NCI-H1436 (cell line): Measurements from ENCODE around the gene IFITM5.
"Not testable (repeated sequence)": the region's sequence is repeated elsewhere in the genome, so short reads cannot be mapped to it uniquely, and the experiment has no call there.

Experiments used
- DNase-seq: peaks from one replicate; lab custom pipeline; 2025; lab: John Stamatoyannopoulos, UW

The IFITM5 gene

DNA sequence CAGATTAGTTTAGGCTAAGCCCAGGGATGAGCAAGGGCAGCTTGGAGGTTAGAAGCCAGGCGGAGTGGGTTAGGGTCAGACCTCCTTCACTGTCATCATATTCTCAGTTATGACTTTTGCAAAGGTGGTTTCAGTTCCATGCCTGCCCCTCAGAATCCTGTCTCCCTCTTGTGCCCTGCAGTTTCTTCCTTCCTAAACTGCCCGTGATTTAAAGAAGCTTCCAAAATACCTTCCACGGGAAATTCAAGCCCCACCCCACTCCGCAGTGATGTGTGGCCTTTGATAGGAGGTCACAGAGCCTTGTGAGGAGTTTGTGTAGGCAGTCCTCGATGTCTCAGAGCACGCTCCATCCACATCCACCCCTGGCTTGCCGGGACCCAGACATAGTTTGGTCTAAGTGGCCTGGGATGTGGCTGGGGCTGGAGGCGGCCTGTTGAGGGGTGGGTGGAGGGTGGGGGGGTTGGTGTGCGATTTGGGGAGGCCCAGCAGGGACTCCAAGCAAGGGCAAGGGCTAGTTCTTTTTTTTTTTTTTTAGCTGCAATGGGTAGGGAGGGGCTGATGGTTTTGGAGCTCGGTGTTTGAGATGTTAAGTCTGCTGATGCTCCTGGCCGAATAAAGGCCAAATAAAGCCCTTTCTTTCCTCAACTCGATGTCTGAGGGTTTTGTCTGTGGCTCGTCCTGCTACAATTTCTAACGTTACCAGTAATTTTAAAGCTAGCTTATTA lies 12.9 kb upstream of the IFITM5 start:
- DNase-seq, result no peak

GRCh38 chr11:311013-311748 lies 11.9 kb upstream of the IFITM5 start:
- DNase-seq, result not testable (repeated sequence)

- not testable (repeated sequence) for DNase-seq
These were observed 10.8 kb upstream of the IFITM5 start for GRCh38 chr11:309979-310572.

- not testable (repeated sequence) for DNase-seq
These were observed 9.7 kb upstream of the IFITM5 start for GRCh38 chr11:308740-309665.

GRCh38 chr11:307766-308708 lies 8.7 kb upstream of the IFITM5 start, which contains the start of gene IFITM2:
TSS of gene IFITM2 (plus strand) at chr11:307816. CDS start at chr11:308193, 377 bp downstream.
- not testable (repeated sequence) for DNase-seq

DNA sequence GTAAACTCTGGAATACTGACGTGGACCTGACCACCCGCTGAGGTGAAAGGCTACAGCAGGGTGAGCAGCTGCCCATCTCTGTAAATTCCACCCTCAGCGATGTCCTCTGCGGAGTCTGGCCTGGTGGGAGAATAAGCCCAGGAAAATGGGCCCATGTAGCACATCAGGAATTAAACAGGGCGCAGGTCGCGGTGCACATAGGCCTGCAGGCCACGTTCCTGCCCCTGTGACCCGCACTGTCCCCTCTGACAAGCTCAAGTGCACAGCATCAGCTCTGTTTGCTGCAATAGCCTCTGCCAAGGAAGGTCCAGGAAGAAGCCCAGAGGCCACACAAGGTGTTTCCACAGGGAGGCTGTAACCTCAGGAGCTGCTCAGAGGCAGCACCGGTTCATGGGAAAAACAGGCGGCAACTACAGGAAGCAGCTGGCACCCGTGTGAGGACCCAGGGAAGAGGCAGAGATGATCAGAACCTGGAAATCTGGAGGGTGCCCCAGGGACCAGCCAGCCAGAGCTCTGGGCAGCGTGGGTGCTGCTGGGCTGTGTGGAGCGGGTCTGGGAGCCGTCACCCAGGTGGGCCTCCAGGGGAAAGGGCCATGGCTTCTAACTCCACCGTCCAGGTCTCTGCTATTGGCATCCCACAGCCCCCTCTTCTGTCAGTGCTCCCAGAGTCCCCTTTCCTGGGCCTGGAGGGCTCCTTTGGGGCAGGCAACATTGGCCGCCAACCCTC lies 7.5 kb upstream of the IFITM5 start:
- no peak for DNase-seq

DNA sequence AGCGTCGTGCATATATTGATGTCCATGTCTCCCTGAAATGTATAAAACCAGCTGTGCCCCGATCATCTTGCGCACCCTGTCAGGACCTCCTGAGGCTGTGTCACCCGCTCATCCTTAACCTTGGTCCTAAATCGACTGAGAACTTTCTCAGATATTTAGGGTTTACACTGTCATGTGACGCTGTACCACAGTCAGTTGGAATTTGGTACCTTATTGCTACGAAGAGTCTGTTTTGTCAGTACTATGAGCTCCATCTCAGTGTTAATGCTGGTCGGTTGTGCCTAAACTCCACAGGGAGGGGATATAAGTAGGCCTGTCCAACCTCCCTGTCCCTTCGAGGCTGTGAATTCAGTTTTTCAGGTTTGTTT lies 6.5 kb upstream of the IFITM5 start:
- no peak for DNase-seq

DNA sequence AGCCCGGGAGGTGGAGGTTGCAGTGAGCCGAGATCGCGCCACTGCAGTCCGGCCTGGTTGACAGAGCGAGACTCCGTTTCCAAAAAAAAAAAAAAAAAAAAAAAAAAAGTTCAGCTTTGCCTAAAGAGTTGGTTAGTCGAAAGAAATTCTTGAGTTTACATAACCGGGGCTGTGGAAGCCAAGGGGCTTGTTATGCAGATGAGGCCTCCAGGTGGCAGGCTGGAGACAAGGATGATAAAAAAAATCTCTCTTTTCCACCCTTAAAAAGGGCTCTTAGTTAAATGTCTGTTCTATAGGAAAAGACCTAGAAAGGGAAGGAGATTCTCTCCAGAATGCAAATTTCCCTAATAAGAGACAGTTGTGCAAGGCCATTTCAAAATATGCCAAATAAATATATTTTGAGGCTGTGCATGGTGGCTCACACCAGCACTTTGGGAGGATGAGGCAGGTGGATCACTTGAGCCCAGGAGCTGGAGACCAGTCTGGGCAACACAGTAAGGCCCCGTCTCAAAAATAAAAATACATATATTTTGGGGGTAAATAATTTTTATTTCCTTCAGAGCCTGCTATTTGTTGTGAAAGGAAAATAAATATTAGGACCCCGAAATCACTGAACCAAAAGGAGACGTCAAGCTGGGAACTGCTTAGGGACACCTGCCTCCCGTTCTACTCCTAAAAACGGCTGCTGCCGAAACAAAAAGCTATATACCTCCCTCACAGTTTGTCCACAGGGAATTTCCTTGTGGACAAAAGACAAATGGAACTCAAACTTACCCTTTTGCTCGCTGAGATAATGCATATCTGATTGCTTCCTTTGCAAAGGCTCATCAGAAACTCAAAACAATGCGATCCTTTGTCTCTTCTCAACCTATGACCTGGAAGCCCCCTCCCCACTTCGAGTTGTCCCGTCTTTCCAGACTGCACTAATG lies 5.9 kb upstream of the IFITM5 start:
- DNase-seq, result peak; percentile 26

- DNase-seq, result no peak
These were observed 4.8 kb upstream of the IFITM5 start for GRCh38 chr11:304061-304506.

GRCh38 chr11:303363-303762 lies 4.0 kb upstream of the IFITM5 start:
- DNase-seq, result no peak

GRCh38 chr11:299951-300735 lies 817 bp upstream of the IFITM5 start:
- DNase-seq, result peak; percentile 33

DNA sequence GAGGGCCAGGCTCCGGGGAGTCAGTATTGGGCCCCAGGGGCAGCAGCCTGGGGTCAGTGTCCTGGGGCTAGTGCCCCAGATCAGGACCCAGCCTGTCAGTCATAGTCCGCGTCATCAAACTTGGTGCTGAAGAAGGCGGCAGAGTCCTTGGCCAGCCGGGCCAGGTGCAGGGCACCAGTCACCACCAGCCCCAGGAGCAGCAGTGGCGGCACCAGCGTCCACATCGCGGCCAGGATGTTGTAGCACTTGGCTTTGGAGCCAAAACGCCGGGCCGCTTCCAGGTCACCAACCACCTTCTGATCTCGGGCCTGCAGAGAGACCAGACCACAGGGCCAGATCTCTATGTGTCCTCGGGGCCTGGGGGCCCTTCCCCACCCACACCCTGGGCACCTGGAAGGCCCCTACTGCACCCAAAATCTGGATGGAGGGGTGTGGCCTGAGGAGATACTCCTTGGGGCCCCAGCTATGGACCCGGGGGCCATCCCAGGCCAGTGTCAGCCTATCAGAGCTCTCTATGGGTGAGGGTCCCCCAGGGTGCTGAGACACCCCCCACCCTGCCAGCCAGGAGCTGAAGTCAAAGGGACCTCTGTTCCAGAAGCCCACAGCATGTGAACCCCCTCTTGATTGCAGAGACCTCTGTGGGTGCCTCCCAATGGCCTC lies 790 bp downstream of the IFITM5 start:
- DNase-seq, result no peak

- no peak for DNase-seq
These were observed 1.5 kb downstream of the IFITM5 start for GRCh38 chr11:297586-298405.

- no peak for DNase-seq
These were observed 2.2 kb downstream of the IFITM5 start for GRCh38 chr11:297051-297585.

GRCh38 chr11:296171-297050 lies 2.9 kb downstream of the IFITM5 start:
- DNase-seq, result no peak
